Stimulated activated CD4-positive, alpha-beta T cell treated with anti-CD3 and anti-CD28 coated beads, Interleukin-4, amount 100 ng/mL, for 48 hours (primary cell): ENCODE data around the gene DPEP3.
A peak's percentile ranks its signal among the peaks of the same experiment; 100 is the strongest.
"Not testable (repeated sequence)": the region's sequence is repeated elsewhere in the genome, so short reads cannot be mapped to it uniquely, and the experiment has no call there.

Source experiments
- DNase-seq, 2 donors: peaks; one replicate each; pipeline ENCODE4 v3.0.0-alpha.2; 2020; ENCODE audit warnings: low read depth in 2 of 2

DPEP3 gene

GRCh38 chr16:67994040-67994408 is 13.7 kb upstream of the DPEP3 start:
- not testable (repeated sequence) for DNase-seq

GRCh38 chr16:67993207-67994039 is 13.1 kb upstream of the DPEP3 start:
- peak; percentile 79 for DNase-seq

GRCh38 chr16:67992661-67993206 is 12.4 kb upstream of the DPEP3 start:
- DNase-seq: no peak

DNA sequence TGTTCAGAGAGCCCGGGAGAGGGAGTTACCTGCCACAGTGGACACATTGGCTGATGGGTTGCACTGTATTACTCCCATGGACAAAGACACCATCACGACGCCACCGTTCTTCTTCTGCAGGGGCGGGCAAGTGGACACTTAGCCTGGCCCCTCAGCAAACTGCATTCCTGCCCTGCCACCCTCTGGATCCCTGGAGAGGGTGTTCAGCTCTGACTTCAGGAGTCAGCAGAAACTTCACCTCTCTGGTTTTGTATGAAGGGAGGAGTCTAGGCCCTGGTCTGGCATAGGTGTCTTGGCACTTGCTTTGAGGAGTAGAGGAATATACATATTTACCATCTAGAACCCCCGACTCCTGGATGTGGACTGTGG is 9.7 kb upstream of the DPEP3 start:
- no peak for DNase-seq

DNA sequence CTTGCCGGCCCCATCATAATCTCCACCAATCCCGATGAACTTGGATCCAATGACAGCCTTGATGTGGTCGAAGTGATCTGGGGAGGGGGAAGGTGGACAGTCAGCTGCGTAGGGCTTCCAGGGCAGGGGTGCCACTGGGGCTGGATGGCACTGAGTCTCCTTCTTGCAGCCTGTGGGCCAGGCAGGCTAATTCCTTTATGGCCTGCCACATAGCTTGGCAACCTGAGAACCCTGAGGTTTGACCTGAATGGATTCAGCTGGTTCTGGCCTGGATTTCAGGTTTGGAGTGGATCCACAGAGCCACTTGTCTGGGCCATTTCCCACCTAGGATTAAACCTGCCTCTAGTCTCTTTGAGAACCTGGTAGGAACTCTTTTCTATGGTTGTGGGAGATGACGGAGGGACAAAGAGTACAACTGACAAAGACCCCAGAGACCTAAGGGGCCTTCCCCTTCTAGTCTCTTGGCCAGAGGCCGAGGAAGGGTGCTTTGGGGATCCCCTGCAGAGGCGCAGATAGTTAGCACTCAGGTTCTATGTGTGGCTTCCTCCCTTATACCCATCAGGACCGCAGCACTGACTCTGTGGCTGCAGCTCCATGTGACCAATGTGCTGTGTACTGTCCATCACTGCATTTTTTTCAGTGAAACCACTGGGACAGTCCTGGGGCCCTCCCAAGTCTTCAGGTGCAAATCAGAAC is 9.2 kb upstream of the DPEP3 start:
- DNase-seq: no peak

DNA sequence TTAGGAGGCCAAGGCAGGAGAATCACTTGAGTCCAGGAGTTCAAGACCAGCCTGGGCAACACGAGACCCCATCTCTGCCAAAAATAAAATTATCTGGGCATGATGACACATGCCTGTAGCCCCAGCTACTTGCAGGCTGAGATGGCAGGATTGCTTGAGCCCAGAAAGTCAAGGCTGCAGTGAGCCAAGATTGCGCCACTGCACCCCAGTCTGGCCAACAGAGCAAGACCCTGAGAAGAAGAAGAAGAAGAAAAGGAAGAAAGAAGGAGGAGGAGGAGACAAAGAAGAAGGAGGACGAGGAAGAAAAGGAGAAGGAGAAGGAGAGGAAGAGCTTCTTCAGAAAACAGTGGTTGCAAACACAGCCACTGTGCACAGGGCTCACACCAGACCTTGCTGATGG is 8.4 kb upstream of the DPEP3 start:
- no peak for DNase-seq

- no peak for DNase-seq
These were observed 7.3 kb upstream of the DPEP3 start for GRCh38 chr16:67987460-67988160.

- DNase-seq: no peak
These were observed 6.7 kb upstream of the DPEP3 start for GRCh38 chr16:67986949-67987348.

- DNase-seq: no peak
These were observed 1.9 kb upstream of the DPEP3 start for GRCh38 chr16:67982011-67982696.

DNA sequence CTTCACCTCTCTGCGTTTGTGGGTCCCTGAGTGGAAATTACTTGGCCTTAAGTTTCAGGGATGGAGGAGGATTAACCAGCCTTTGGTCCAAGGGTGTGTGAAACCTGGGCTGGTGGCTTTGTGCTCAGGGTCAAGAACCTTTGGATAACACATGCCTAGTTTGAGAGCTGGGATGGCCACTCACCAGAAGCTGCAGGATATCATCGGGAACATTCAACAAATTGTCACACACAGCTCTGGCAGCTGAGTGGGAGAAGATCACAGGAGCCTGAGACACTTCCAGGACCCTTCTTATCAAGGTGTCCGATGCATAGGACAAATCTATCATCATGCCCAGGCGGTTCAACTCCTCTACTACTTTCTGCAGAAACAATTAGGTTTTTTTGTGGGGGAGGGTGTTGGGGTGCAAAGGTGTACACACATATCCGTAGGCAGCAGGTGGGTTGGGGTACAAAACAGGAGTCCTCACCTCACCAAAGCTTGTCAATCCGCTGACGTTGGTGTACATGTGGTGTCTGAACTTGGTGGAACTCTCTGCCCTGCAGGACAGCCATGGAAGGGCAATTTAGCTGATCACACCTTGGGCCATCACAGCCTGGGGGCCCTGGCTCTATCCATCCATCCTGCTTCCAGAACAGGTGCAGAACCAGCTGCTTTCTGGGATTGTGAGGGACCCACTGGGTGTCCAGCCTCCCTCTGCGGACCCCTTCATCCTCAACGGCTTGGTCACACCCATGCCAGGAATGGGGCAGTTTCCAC is 2.7 kb downstream of the DPEP3 start:
- no peak for DNase-seq

DNA sequence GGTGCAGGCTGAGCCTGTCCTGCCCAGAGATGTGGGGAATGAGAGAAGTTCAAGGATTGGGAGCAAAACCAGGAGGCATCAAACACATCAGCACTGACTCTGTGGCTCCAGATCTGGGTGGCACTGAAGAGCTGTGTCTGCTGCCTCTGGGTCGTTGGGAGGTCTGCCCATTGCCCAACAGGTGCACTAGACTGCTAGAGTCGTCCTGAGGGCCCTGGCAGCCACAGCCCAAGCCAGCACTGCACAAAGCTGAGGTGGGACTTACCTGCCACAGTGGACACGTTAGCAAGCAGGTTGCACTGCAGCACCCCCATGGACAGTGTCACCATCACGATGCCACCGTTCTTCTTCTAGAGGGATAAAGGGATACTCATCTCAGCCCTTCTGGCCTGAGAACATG is 3.3 kb downstream of the DPEP3 start:
- no peak for DNase-seq

DNA sequence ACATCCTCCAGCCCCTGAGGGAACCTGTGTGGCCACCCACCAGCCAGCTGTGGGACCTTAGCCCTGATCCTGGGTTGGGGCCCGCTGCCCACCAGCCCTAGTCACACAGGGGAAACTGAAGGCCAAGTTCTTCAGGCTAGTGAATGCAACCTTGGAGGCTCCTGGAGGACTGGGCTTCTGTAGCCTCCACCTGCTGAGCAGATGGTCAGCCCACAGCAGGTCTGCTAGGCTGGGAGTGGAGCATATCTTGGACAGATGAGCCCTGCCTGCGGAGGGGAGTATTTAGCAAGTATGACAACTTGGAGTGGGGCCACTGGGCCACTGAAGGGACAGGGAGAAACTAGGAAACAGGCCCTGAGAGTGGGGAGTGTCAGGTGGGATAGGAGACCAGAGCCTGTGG is 4.1 kb downstream of the DPEP3 start:
- DNase-seq: no peak

GRCh38 chr16:67975321-67976105 is 4.8 kb downstream of the DPEP3 start:
- DNase-seq: no peak

GRCh38 chr16:67972285-67972684 is 8.0 kb downstream of the DPEP3 start:
- not testable (repeated sequence) for DNase-seq

- no peak for DNase-seq
These were observed 9.2 kb downstream of the DPEP3 start for GRCh38 chr16:67971111-67971510.

GRCh38 chr16:67969254-67970039 is 10.9 kb downstream of the DPEP3 start:
- no peak for DNase-seq

GRCh38 chr16:67968400-67969253 is 11.7 kb downstream of the DPEP3 start, which contains the start of gene SLC12A4:
Gene SLC12A4, minus strand, starts transcription at chr16:67968637. Its CDS starts 84 bp downstream, at chr16:67968553.
- peak; percentile 85 to 88 for DNase-seq

DNA sequence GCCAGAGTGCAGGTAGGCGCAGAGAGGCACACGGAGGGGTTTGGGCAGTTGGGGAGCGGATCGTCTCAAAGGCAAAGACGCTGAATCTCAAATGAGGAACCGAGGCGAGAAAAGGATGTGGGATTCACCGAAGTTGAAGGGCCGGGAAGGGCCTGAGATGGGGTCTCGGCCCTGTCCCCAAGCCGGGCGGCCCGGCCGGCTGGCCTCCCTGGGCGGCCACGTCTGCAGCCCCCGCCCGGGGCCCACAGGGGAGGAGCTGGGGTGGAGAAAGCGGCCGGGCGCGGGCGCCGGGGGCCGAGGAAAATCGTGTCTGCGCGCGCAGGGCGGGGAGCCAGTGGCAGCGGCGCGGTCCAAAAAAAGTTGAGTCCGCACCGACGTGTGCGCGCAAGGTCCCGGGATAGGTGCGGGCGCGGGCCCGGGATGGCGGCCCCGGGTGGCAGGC is 12.3 kb downstream of the DPEP3 start:
- no peak for DNase-seq
